Erythroblast (primary cell): ENCODE data around the gene NCOA7.

Experiments used
- GATA1 ChIP-seq: IDR thresholded peaks from 2 replicates; pipeline ENCODE4 v1.6.1; 2011; ENCODE audit warnings: low read depth, mild to moderate bottlenecking, control low read depth, low read length, moderate library complexity
- POLR2A ChIP-seq: IDR thresholded peaks from 2 replicates; pipeline ENCODE4 v1.6.1; 2011; ENCODE audit warnings: mild to moderate bottlenecking, low read length

DNA sequence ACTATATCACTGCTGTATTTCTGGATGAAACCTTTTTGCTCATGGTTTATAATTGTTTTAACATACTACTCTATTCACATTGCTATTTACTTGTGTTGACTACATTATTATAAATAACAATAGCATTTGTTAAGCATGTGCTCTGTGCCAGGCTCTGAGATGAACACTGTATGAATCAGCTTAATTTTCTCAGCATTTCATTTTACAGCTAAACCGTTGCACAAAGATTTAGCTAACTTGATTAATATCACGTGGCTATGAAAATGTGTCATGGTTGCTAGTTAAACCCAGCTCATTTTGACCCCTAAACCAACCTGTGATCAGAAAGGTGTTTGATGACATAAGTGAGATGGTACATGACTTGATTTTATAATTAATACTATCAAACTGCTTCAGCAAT, 77.5 kb downstream of the NCOA7 start:
- TF ChIP-seq POLR2A (no peak), GATA1 (no peak)
